ENCODE data around the gene SAMD1. TPM values are rescaled to one million over a fixed set of nuclear protein-coding genes. Genes with fewer than 3 reads are reported as not detected.

SAMD1 gene
- total and polyA plus RNA-seq, 2 of the 13 experiments (the other 11 are each of a cell fraction or from before 2014, with no cell fraction given) = 17.5 to 45.0 TPM

- TF ChIP-seq, protein P1, sequence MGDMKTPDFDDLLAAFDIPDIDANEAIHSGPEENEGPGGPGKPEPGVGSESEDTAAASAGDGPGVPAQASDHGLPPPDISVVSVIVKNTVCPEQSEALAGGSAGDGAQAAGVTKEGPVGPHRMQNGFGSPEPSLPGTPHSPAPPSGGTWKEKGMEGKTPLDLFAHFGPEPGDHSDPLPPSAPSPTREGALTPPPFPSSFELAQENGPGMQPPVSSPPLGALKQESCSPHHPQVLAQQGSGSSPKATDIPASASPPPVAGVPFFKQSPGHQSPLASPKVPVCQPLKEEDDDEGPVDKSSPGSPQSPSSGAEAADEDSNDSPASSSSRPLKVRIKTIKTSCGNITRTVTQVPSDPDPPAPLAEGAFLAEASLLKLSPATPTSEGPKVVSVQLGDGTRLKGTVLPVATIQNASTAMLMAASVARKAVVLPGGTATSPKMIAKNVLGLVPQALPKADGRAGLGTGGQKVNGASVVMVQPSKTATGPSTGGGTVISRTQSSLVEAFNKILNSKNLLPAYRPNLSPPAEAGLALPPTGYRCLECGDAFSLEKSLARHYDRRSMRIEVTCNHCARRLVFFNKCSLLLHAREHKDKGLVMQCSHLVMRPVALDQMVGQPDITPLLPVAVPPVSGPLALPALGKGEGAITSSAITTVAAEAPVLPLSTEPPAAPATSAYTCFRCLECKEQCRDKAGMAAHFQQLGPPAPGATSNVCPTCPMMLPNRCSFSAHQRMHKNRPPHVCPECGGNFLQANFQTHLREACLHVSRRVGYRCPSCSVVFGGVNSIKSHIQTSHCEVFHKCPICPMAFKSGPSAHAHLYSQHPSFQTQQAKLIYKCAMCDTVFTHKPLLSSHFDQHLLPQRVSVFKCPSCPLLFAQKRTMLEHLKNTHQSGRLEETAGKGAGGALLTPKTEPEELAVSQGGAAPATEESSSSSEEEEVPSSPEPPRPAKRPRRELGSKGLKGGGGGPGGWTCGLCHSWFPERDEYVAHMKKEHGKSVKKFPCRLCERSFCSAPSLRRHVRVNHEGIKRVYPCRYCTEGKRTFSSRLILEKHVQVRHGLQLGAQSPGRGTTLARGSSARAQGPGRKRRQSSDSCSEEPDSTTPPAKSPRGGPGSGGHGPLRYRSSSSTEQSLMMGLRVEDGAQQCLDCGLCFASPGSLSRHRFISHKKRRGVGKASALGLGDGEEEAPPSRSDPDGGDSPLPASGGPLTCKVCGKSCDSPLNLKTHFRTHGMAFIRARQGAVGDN (CRISPR knock-in tag; IDR thresholded peaks at IDR 0.05) = peak; percentile 87
- TF ChIP-seq FOXA3 (CRISPR knock-in tag; IDR thresholded peaks at IDR 0.05) (peak; percentile 61), CREB1 (IDR thresholded peaks at IDR 0.05) (peak; percentile 79), CREB1 (CRISPR knock-in tag; IDR thresholded peaks at IDR 0.05) (peak; percentile 89), ZNF841 (CRISPR knock-in tag; IDR thresholded peaks at IDR 0.05; ENCODE audit: borderline replicate concordance) (no peak), ZFP90 (CRISPR knock-in tag; IDR thresholded peaks at IDR 0.05; ENCODE audit: borderline replicate concordance) (peak; percentile 62; the same call in 1 of the 2 replicates)
Measured at GRCh38 chr19:14136509-14137281, 46.1 kb upstream of the SAMD1 start, which contains the start of gene ASF1B (continued).

DNA sequence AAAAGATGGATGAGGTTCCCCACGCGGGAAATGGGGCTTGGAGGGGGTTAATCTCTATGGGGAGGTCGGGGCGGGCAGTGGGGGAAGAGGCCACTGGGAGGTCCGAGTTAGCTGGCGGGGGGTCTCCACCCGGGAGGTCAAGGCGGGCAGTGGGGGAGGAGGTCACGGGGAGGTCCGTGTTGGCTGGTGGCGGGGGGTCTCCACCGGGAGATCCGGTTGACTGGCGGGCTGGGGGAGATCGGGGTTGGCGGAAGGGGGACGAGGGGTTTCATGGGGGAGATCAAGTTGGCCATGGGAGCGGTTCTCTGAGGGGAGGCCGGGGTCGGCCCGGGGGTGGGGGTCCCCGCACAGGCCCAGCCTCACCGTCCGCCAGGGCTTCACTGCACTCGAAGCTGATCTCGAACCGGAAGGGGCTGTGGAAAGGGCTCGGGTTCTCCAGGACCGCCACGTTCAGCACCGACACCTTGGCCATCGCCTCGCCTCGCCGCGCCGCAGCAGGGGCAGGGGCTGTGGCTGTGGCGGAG is 45.5 kb upstream of the SAMD1 start:
- H3K4me2 ChIP-seq (ENCODE audit: low read depth, low read length) = peak overlapping the region; percentile 87
- in situ Hi-C loops (cut with HindIII; ENCODE audit: extremely low pct_ligation_motif_present, low pct_unique_long_range_greater_than_20kb) (no loop called here), intact Hi-C loops (cut with micrococcal nuclease; ENCODE audit: unreplicated experiment) (loop anchor here (2.0 to 5.0 kb wide), 2 partner anchors 55 to 1834 kb away; no protein-coding TSS in a partner anchor)
- no peaks in the 10 kb centered on the region for H4K20me1 ChIP-seq (ENCODE audit: insufficient read depth, low read length)
- H3K4me3 ChIP-seq (replicated peaks in 1 of 3; ENCODE audit: insufficient read depth in 1 of 3, low read depth in 2 of 3, low read length in 3 of 3) = peak overlapping the region; percentile 68 to 90 (median 72)
- ATAC-seq (no peak), DNase-seq (ENCODE audit: low spot score) (no peak), FAIRE-seq (no peak)
- peaks cover 12% of the 10 kb centered on the region for H3K79me2 ChIP-seq (ENCODE audit: insufficient read depth, low read length)
- no peaks in the 10 kb centered on the region for H3K27me3 ChIP-seq (ENCODE audit: control insufficient read depth in 1 of 2, insufficient read depth in 2 of 2, low read length in 2 of 2)
- H3K9me3 ChIP-seq (ENCODE audit: low read length) = no peaks in the 10 kb centered on the region
- 5% methylated on average over 21 of the region's 38 CpGs for WGBS (ENCODE audit: low lambda C conversion rate)
- POLR2A ChIA-PET = interaction anchor here (0.6 to 1.9 kb wide), 27 partner anchors 9 to 404 kb away, joined by 3 to 21 read pairs (median 4); partner anchors contain the start of genes DNAJB1 and PRKACA
- no peak overlapping the region for H2AFZ ChIP-seq (ENCODE audit: low read length)
- H3K27ac ChIP-seq (ENCODE audit: extremely low read length, insufficient read depth, low read length) = peak overlapping the region; percentile 72
- no peaks in the 10 kb centered on the region for H3K36me3 ChIP-seq (replicated peaks in 1 of 2; ENCODE audit: control insufficient read depth in 1 of 2, insufficient read depth in 2 of 2, low read length in 2 of 2)
- peaks cover 43% of the 10 kb centered on the region for H3K4me1 ChIP-seq (ENCODE audit: insufficient read depth, low read length)
- no TSS peak for BruUV-seq (replicated peaks)
- H3K9ac ChIP-seq (ENCODE audit: insufficient read depth, low read depth, low read length) = peak overlapping the region; percentile 80
- CTCF ChIA-PET (ENCODE audit: low intra/inter-chr PET ratio, low total read pairs) = interaction anchor here (1.8 kb wide), 1 partner anchor 18 kb away, joined by 6 read pairs; the partner anchor contains the start of gene PRKACA
- TF ChIP-seq ZFX (CRISPR knock-in tag; IDR thresholded peaks at IDR 0.05; ENCODE audit: low read depth) (peak; percentile 83), AGO2 (optimal IDR thresholded peaks at IDR 0.05; ENCODE audit: low read depth, low read length) (peak; percentile 33), CREB3 (CRISPR knock-in tag; IDR thresholded peaks at IDR 0.05) (no peak), NKX3-1 (CRISPR knock-in tag; IDR thresholded peaks at IDR 0.05) (no peak), ZFY (CRISPR knock-in tag; IDR thresholded peaks at IDR 0.05) (peak; percentile 72; the same call in 1 of the 2 replicates), WIZ (CRISPR knock-in tag; IDR thresholded peaks at IDR 0.05) (no peak), ZC3H4 (CRISPR knock-in tag; IDR thresholded peaks at IDR 0.05; ENCODE audit: borderline replicate concordance) (0 out of 2 replicates have a peak, but pooled peaks have one; percentile 29), MEF2D (CRISPR knock-in tag; IDR thresholded peaks at IDR 0.05) (0 out of 2 replicates have a peak, but pooled peaks have one; percentile 6)
- TF ChIP-seq, protein P2, sequence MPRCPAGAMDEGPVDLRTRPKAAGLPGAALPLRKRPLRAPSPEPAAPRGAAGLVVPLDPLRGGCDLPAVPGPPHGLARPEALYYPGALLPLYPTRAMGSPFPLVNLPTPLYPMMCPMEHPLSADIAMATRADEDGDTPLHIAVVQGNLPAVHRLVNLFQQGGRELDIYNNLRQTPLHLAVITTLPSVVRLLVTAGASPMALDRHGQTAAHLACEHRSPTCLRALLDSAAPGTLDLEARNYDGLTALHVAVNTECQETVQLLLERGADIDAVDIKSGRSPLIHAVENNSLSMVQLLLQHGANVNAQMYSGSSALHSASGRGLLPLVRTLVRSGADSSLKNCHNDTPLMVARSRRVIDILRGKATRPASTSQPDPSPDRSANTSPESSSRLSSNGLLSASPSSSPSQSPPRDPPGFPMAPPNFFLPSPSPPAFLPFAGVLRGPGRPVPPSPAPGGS (CRISPR knock-in tag; IDR thresholded peaks at IDR 0.05) = 0 out of 2 replicates have a peak, but pooled peaks have one; percentile 27
